K562 (cell line): ENCODE results near the gene DHDH. TPM values are rescaled to one million over a fixed set of nuclear protein-coding genes. Genes with fewer than 3 reads are reported as not detected.

Source experiments
- BMI1 ChIP-seq: fragments of 150-350 bp; IDR thresholded peaks from 2 replicates; pipeline ENCODE4 v1.6.1; 2014; ENCODE audit warnings: low read length
- CHD7 ChIP-seq: fragments of 200-600 bp; sonication (generic); IDR thresholded peaks from one replicate; pipeline ENCODE4 v1.6.1; 2012; ENCODE audit warnings: mild to moderate bottlenecking, low read depth, low read length, inconsistent platforms
- HNRNPUL1 ChIP-seq: fragments of 200-400 bp; formaldehyde crosslinking; IDR thresholded peaks from 2 replicates; pipeline ENCODE4 v1.6.1; 2017; ENCODE audit warnings: low read length
- MTA3 ChIP-seq: fragments of 450-650 bp; formaldehyde crosslinking; IDR thresholded peaks from 2 replicates; pipeline ENCODE4 v1.6.1; 2017; ENCODE audit warnings: mild to moderate bottlenecking, borderline replicate concordance
- MYNN ChIP-seq, 2 experiments: sonication (generic); formaldehyde crosslinking in 1 of 2; IDR thresholded peaks; 2 replicates each; pipeline versions ENCODE4 v1.5.0 to v1.6.1; 2016 to 2020; ENCODE audit warnings: antibody characterized with exemption in 1 of 2, missing genetic modification reagents in 1 of 2
- NEUROD1 ChIP-seq: fragments of 150-350 bp; IDR thresholded peaks from 2 replicates; pipeline ENCODE4 v1.6.1; 2014; ENCODE audit warnings: borderline replicate concordance, low read length, low read depth; ENCODE audit not compliant: partially characterized antibody
- NFXL1 ChIP-seq: fragments of 450-650 bp; formaldehyde crosslinking; IDR thresholded peaks from 2 replicates; pipeline ENCODE4 v1.4.0; 2021; ENCODE audit warnings: mild to moderate bottlenecking
- SAFB ChIP-seq: fragments of 200-400 bp; formaldehyde crosslinking; IDR thresholded peaks from 2 replicates; pipeline ENCODE4 v1.6.1; 2017; ENCODE audit warnings: low read depth, low read length, borderline replicate concordance
- USF2 ChIP-seq: sonication (generic); formaldehyde crosslinking; IDR thresholded peaks from 2 replicates; pipeline ENCODE4 v1.5.0; 2020; ENCODE audit warnings: missing genetic modification reagents
- ZNF212 ChIP-seq: fragments of 450-650 bp; formaldehyde crosslinking; IDR thresholded peaks from 2 replicates; pipeline ENCODE4 v1.4.0; 2020; ENCODE audit warnings: mild to moderate bottlenecking
- polyA plus RNA-seq, 8 experiments: library from polyadenylated mRNA; depleted of rRNA in 4 of 8; stranded (reverse) in 5 of 8; unstranded in 3 of 8; fragments of >200 nt; fragmentation: Nextera tagmentation in 2 of 8; fragmentation: Illumina TruSeq in 1 of 8; extraction: Ambion mirVana in 2 of 8; extraction: Trizol in 1 of 8; gene quantifications; 2 replicates each; pipeline versions ENCODE4 v1.2.1 to v1.2.3, GENCODE V29; 2011 to 2014; ENCODE audit warnings: inconsistent platforms in 1 of 8, missing spikeins in 1 of 8
- total RNA-seq, 7 experiments: library from RNA; depleted of rRNA in 6 of 7; stranded (reverse); fragments of >200 nt in 6 of 7; fragmentation: Illumina TruSeq in 2 of 7; extraction: Trizol in 2 of 7; gene quantifications; 2 replicates each; pipeline versions ENCODE4 v1.2.1 to v1.2.3, GENCODE V29; 2011 to 2021; ENCODE audit warnings: low replicate concordance in 1 of 7

The DHDH gene
- total and polyA plus RNA-seq, 9 of the 15 experiments (the other 6 are each of a cell fraction or from before 2014, with no cell fraction given) = 0.37 to 1.9 (median 0.87) TPM

GRCh38 chr19:48993175-48994034 lies 59.9 kb downstream of the DHDH start, which contains the start of the genes GYS1 and RUVBL2 (continued):
- peak; percentile 90; the same call in 1 of the 2 replicates for TF ChIP-seq MTA3
- peak; percentile 77 for TF ChIP-seq NEUROD1
- no peak for TF ChIP-seq CHD7
- no peak for TF ChIP-seq NFXL1 (CRISPR knock-in tag)
- no peak for TF ChIP-seq ZNF212 (CRISPR knock-in tag)
- no peak for TF ChIP-seq BMI1
- no peak for TF ChIP-seq HNRNPUL1
- TF ChIP-seq MYNN (IDR thresholded peaks at IDR 0.05) = no peak
- TF ChIP-seq MYNN (CRISPR knock-in tag; IDR thresholded peaks at IDR 0.05) = no peak
- no peak for TF ChIP-seq USF2 (CRISPR knock-in tag)
- TF ChIP-seq SAFB = peak; percentile 42; the same call in 1 of the 2 replicates
